Caco-2 (cell line): ENCODE data around the gene FANCC. TPM values are rescaled to one million over a fixed set of nuclear protein-coding genes. Genes with fewer than 3 reads are reported as not detected.

Source experiments
- BruUV-seq: library from RNA; stranded (reverse); fragments of 400-500 nt; replicated peaks from 2 replicates; lab custom pipeline; 2021; lab: Mats Ljungman, UMichigan
- CTCF ChIA-PET: fragments of 300-600 bp; sonication (Branson Sonifier 250); formaldehyde crosslinking; loops from one replicate; lab custom pipeline; 2022; ENCODE audit warnings: antibody characterized with exemption; lab: Charles Lee
- POLR2A ChIA-PET: fragments of 300-600 bp; sonication (Branson Sonifier 250); formaldehyde crosslinking; loops from one replicate; lab custom pipeline; 2022; ENCODE audit warnings: antibody characterized with exemption; lab: Charles Lee
- DNase-seq, 2 experiments: peaks; one replicate each; pipeline versions ENCODE4 v3.0.0 to v3.0.0-alpha.2; 2020 to 2022
- H3K27me3 ChIP-seq: replicated peaks from 2 replicates; pipeline ENCODE4 v1.6.0; 2011; ENCODE audit warnings: low read length; ENCODE audit not compliant: control insufficient read depth, insufficient read depth
- H3K36me3 ChIP-seq: 2 replicates; pipeline ENCODE4 v1.5.1; 2011; ENCODE audit warnings: low read length; ENCODE audit not compliant: control insufficient read depth, insufficient read depth
- H3K4me1 ChIP-seq: fragments of 250-450 bp; sonication (Bioruptor Pico); 2 replicates; pipeline ENCODE4 v1.5.1; 2020; ENCODE audit warnings: mild to moderate bottlenecking
- H3K4me3 ChIP-seq: 2 replicates; pipeline ENCODE4 v1.5.1; 2011; ENCODE audit warnings: low read depth, mild to moderate bottlenecking, control low read depth, low read length
- H3K9me3 ChIP-seq: fragments of 250-450 bp; sonication (Bioruptor Pico); 2 replicates; pipeline ENCODE4 v1.5.1; 2020; ENCODE audit warnings: mild to moderate bottlenecking, moderate library complexity
- H3K27ac Mint-ChIP-seq: one replicate; pipeline ENCODE4 v1.8.0; 2022; ENCODE audit warnings: mixed read lengths; ENCODE audit not compliant: unreplicated experiment
- H3K27me3 Mint-ChIP-seq: one replicate; pipeline ENCODE4 v1.8.0; 2022; ENCODE audit warnings: mixed read lengths; ENCODE audit not compliant: insufficient read depth, unreplicated experiment
- H3K36me3 Mint-ChIP-seq: one replicate; pipeline ENCODE4 v1.8.0; 2022; ENCODE audit warnings: mild to moderate bottlenecking, mixed read lengths; ENCODE audit not compliant: insufficient read depth, unreplicated experiment
- H3K4me1 Mint-ChIP-seq: one replicate; pipeline ENCODE4 v1.8.0; 2022; ENCODE audit warnings: low read depth, mixed read lengths; ENCODE audit not compliant: unreplicated experiment
- H3K4me3 Mint-ChIP-seq: one replicate; pipeline ENCODE4 v1.8.0; 2022; ENCODE audit warnings: mild to moderate bottlenecking, moderate library complexity, mixed read lengths; ENCODE audit not compliant: unreplicated experiment
- H3K9me3 Mint-ChIP-seq: one replicate; pipeline ENCODE4 v1.8.0; 2022; ENCODE audit warnings: mixed read lengths; ENCODE audit not compliant: unreplicated experiment
- intact Hi-C: fragments of 100-400 bp; cut with micrococcal nuclease; formaldehyde crosslinking; loops from one replicate; pipeline ENCODE4 v1.10.0; 2022; ENCODE audit not compliant: unreplicated experiment
- total RNA-seq: library from RNA; stranded (reverse); gene quantifications from 2 replicates; pipeline ENCODE4 v1.2.3, GENCODE V29; 2022
- TF ChIP-seq, protein P1 (sequence below), 2 experiments: fragments of 200-600 bp in 1 of 2; IDR thresholded peaks; 1 replicate in 1 of 2; 2 replicates in 1 of 2; pipeline versions ENCODE4 v1.5.1 to v1.8.0; 2011 to 2022; ENCODE audit warnings: antibody characterized with exemption in 1 of 2, control low read depth in 1 of 2, inconsistent platforms in 1 of 2, low read depth in 1 of 2, low read length in 1 of 2, mild to moderate bottlenecking in 1 of 2, moderate library complexity in 1 of 2; ENCODE audit not compliant: insufficient read depth in 1 of 2, severe bottlenecking in 1 of 2, unreplicated experiment in 1 of 2

The FANCC gene
- total RNA-seq, 1 experiment from 2014 or later = 29.2 TPM

DNA sequence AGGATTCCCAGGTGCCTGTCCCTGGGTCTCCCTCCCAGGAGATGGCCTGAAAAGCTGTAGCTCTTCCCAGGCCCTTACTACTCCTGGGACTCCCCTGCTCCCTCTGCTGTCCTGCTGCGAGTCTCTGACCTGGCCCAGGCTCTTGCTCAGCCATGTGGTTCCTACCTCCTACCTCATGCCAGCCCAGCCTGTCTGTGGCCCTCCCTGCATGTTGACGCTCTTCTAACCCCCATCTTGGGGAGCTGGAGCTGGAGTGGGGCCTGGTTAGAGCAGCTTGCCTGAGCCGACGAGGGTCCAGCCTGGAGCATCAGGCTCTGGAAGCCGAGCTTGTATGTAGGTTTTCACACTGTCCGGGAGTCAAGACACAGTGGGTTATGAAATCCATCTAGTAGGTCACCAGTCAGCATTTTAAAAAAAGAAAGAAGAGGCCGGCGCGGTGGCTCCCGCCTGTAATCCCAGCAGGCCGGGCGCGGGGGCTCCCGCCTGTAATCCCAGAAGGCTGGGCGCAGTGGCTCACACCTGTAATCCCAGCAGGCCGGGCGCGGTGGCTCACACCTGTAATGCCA lies 244.4 kb downstream of the FANCC start:
- peaks cover 83% of the 10 kb centered on the region for H3K36me3 Mint-ChIP-seq
- ChIA-PET POLR2A (no interaction called here), CTCF (interaction anchor here (0.8 to 1.7 kb wide), 5 partner anchors 9 to 392 kb away, joined by 3 to 9 read pairs (median 6); no protein-coding TSS in a partner anchor)
- Histone ChIP-seq H3K36me3 (peaks cover 1% of the 10 kb centered on the region), H3K4me1 (peaks cover 23% of the 10 kb centered on the region), H3K27me3 (no peaks in the 10 kb centered on the region), H3K9me3 (no peaks in the 10 kb centered on the region), H3K4me3 (no peak overlapping the region)
- peak in 1 of 2 experiments; percentile 48 for DNase-seq
- intact Hi-C loops = loop anchor here (10.0 kb wide), 1 partner anchor 288 kb away; no protein-coding TSS in a partner anchor
- no TSS peak for BruUV-seq
- no peaks in the 10 kb centered on the region for H3K27me3 Mint-ChIP-seq
- peak overlapping the region; percentile 66 for H3K27ac Mint-ChIP-seq
- no peaks in the 10 kb centered on the region for H3K9me3 Mint-ChIP-seq
- H3K4me1 Mint-ChIP-seq = peaks cover 45% of the 10 kb centered on the region
- H3K4me3 Mint-ChIP-seq = no peak overlapping the region
- TF ChIP-seq, protein P1, sequence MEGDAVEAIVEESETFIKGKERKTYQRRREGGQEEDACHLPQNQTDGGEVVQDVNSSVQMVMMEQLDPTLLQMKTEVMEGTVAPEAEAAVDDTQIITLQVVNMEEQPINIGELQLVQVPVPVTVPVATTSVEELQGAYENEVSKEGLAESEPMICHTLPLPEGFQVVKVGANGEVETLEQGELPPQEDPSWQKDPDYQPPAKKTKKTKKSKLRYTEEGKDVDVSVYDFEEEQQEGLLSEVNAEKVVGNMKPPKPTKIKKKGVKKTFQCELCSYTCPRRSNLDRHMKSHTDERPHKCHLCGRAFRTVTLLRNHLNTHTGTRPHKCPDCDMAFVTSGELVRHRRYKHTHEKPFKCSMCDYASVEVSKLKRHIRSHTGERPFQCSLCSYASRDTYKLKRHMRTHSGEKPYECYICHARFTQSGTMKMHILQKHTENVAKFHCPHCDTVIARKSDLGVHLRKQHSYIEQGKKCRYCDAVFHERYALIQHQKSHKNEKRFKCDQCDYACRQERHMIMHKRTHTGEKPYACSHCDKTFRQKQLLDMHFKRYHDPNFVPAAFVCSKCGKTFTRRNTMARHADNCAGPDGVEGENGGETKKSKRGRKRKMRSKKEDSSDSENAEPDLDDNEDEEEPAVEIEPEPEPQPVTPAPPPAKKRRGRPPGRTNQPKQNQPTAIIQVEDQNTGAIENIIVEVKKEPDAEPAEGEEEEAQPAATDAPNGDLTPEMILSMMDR (IDR thresholded peaks at IDR 0.05; ENCODE audit: insufficient read depth in 1 of 2, low read depth in 1 of 2, low read length in 1 of 2, severe bottlenecking in 1 of 2, unreplicated experiment in 1 of 2) = peak in 1 of 2 experiments; percentile 67

DNA sequence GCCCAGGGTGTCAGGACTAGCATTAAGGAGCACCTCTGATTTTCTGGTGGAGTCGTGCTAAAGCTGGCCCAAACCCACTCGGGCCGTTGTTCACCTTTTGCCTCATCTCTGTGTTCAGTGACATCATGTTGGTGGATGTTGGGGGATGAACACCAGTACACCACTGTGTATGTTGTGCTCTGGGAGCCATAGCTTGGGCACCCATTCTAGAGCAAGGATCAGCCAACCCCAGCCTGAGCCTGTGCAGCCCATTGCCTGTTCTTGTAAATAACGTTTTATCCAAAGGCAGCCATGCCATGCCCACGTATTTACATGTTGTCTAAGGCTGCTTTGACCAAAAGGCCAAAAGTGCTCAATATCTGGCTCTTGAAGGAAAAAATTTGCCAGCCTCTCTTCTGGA lies 245.6 kb downstream of the FANCC start:
- no peak for DNase-seq
- CTCF ChIA-PET = interaction anchor here (0.6 to 1.7 kb wide), 4 partner anchors 14 to 258 kb away, joined by 3 to 9 read pairs (median 6); no protein-coding TSS in a partner anchor
- TF ChIP-seq, protein P1 (IDR thresholded peaks at IDR 0.05; ENCODE audit: insufficient read depth in 1 of 2, low read depth in 1 of 2, low read length in 1 of 2, severe bottlenecking in 1 of 2, unreplicated experiment in 1 of 2) = no peak
- no peaks in the 10 kb centered on the region for H3K27me3 ChIP-seq
- peaks cover 33% of the 10 kb centered on the region for H3K4me1 Mint-ChIP-seq
- no peaks in the 10 kb centered on the region for H3K27me3 Mint-ChIP-seq
- no peak overlapping the region for H3K4me3 Mint-ChIP-seq
- H3K27ac Mint-ChIP-seq = no peak overlapping the region
- no peak overlapping the region for H3K4me3 ChIP-seq
- H3K36me3 Mint-ChIP-seq = peaks cover 75% of the 10 kb centered on the region
- H3K9me3 ChIP-seq = no peaks in the 10 kb centered on the region
- no TSS peak for BruUV-seq
- intact Hi-C loops = loop anchor here (10.0 kb wide), 1 partner anchor 287 kb away; no protein-coding TSS in a partner anchor
- peaks cover 2% of the 10 kb centered on the region for H3K36me3 ChIP-seq
- H3K4me1 ChIP-seq = peaks cover 11% of the 10 kb centered on the region
- no peaks in the 10 kb centered on the region for H3K9me3 Mint-ChIP-seq
- POLR2A ChIA-PET = interaction anchor here (0.6 kb wide), 1 partner anchor 40 kb away, joined by 3 read pairs; no protein-coding TSS in a partner anchor

DNA sequence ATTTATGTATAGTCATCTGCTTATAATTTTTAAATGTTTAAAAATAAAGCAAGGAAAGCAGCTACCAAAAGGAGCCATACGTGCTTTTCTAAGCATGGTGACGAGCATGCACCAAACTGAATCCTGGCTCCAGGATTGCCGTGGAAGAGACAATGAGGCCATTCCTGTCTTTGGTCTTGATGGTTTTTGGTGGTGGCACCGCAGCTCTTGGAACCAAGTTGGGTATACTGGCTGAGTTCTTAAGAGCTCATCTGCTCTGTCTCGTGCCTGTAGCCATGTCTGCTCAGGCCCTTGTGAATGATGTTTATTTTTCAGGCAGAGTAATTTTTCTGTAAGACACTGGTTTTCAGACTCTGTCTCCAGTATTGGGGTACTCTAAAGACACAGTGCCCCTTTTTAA lies 246.1 kb downstream of the FANCC start:
- ChIA-PET CTCF (interaction anchor here (0.6 to 1.2 kb wide), 2 partner anchors 48 to 259 kb away, joined by 3 to 4 read pairs; no protein-coding TSS in a partner anchor), POLR2A (interaction anchor here (0.6 kb wide), 1 partner anchor 40 kb away, joined by 3 read pairs; no protein-coding TSS in a partner anchor)
- no peaks in the 10 kb centered on the region for H3K9me3 ChIP-seq
- Mint-ChIP-seq H3K4me1 (peaks cover 29% of the 10 kb centered on the region), H3K27me3 (no peaks in the 10 kb centered on the region), H3K36me3 (peaks cover 70% of the 10 kb centered on the region), H3K9me3 (no peaks in the 10 kb centered on the region), H3K27ac (no peak overlapping the region), H3K4me3 (no peak overlapping the region)
- H3K27me3 ChIP-seq = no peaks in the 10 kb centered on the region
- no peak overlapping the region for H3K4me3 ChIP-seq
- H3K36me3 ChIP-seq = peaks cover 3% of the 10 kb centered on the region
- TF ChIP-seq, protein P1 (IDR thresholded peaks at IDR 0.05; ENCODE audit: insufficient read depth in 1 of 2, low read depth in 1 of 2, low read length in 1 of 2, severe bottlenecking in 1 of 2, unreplicated experiment in 1 of 2) = no peak
- intact Hi-C loops = loop anchor here (10.0 kb wide), 1 partner anchor 287 kb away; no protein-coding TSS in a partner anchor
- H3K4me1 ChIP-seq = peaks cover 6% of the 10 kb centered on the region
- no TSS peak for BruUV-seq
- no peak for DNase-seq
